Urinary bladder (tissue), 4 donors: ENCODE results near the gene RXRA. TPM values are rescaled to one million over a fixed set of nuclear protein-coding genes. Genes with fewer than 3 reads are reported as not detected.

Experiments used
- DNase-seq: peaks from one replicate; pipeline ENCODE4 v3.0.0-alpha.2; 2015; ENCODE audit errors: extremely low spot score
- H3K27ac ChIP-seq: one replicate; pipeline ENCODE4 v1.5.1; 2013; ENCODE audit warnings: low read depth, mild to moderate bottlenecking, moderate library complexity
- H3K36me3 ChIP-seq: one replicate; pipeline ENCODE4 v1.6.1; 2013; ENCODE audit warnings: mild to moderate bottlenecking, moderate library complexity; ENCODE audit not compliant: insufficient read depth
- H3K4me1 ChIP-seq: one replicate; pipeline ENCODE4 v1.6.1; 2013; ENCODE audit warnings: mild to moderate bottlenecking, moderate library complexity; ENCODE audit not compliant: insufficient read depth
- H3K4me3 ChIP-seq: one replicate; pipeline ENCODE4 v1.5.1; 2013; ENCODE audit warnings: low read depth, low read length
- WGBS: extraction: QIAGEN DNeasy Blood & Tissue Kit; methylation state at CpG from one replicate; pipeline ENCODE4 v1.1.7; 2013; 5-methylcytosine and 5-hydroxymethylcytosine counted together
- polyA plus RNA-seq: library from polyadenylated mRNA; stranded (reverse); fragments of 200-250 nt; gene quantifications from one replicate; pipeline ENCODE4 v1.2.3, GENCODE V29; 2013
- total RNA-seq: library from RNA; depleted of rRNA; stranded (reverse); fragments of >200 nt; gene quantifications from one replicate; pipeline ENCODE4 v1.2.3, GENCODE V29; 2014
- donor health status: healthy with polysubstance abuse.
- donor health status: healthy.

The RXRA gene
- total and polyA plus RNA-seq, 2 donors, result 19.7 to 70.6 TPM

GRCh38 chr9:134431095-134431494 is 104.8 kb downstream of the RXRA start:
- no peak for DNase-seq
- no peaks in the 10 kb centered on the region for H3K36me3 ChIP-seq
- no peaks in the 10 kb centered on the region for H3K4me1 ChIP-seq
- H3K4me3 ChIP-seq, result no peak overlapping the region
- no peak overlapping the region for H3K27ac ChIP-seq
- WGBS, result 72% methylated on average over 6 of the region's 6 CpGs

GRCh38 chr9:134431626-134432025 is 105.4 kb downstream of the RXRA start:
- WGBS, result 83% methylated on average over 16 of the region's 16 CpGs
- peak overlapping the region; percentile 73 for H3K27ac ChIP-seq
- H3K36me3 ChIP-seq, result no peaks in the 10 kb centered on the region
- no peaks in the 10 kb centered on the region for H3K4me1 ChIP-seq
- H3K4me3 ChIP-seq, result no peak overlapping the region
- DNase-seq, result no peak

- peaks cover 2% of the 10 kb centered on the region for H3K36me3 ChIP-seq
- H3K4me3 ChIP-seq, result no peak overlapping the region
- 70% methylated on average over 14 of the region's 14 CpGs for WGBS
- no peak for DNase-seq
- H3K4me1 ChIP-seq, result no peaks in the 10 kb centered on the region
- peak overlapping the region; percentile 73 for H3K27ac ChIP-seq
These were observed 106.2 kb downstream of the RXRA start for GRCh38 chr9:134432471-134432870.

GRCh38 chr9:134433101-134433500 is 106.8 kb downstream of the RXRA start:
- H3K4me3 ChIP-seq, result no peak overlapping the region
- no peaks in the 10 kb centered on the region for H3K4me1 ChIP-seq
- H3K27ac ChIP-seq, result peak overlapping the region; percentile 73
- 37% methylated on average over 14 of the region's 14 CpGs for WGBS
- no peak for DNase-seq
- H3K36me3 ChIP-seq, result peaks cover 2% of the 10 kb centered on the region

GRCh38 chr9:134433909-134434882 is 107.9 kb downstream of the RXRA start:
- no peak for DNase-seq
- Histone ChIP-seq H3K36me3 (peaks cover 2% of the 10 kb centered on the region), H3K4me1 (no peaks in the 10 kb centered on the region), H3K4me3 (no peak overlapping the region), H3K27ac (peak overlapping the region; percentile 70)
- 64% methylated on average over 30 of the region's 30 CpGs for WGBS

- WGBS, result 6% methylated on average over 17 of the region's 17 CpGs
- no peak overlapping the region for H3K4me3 ChIP-seq
- H3K4me1 ChIP-seq, result no peaks in the 10 kb centered on the region
- peaks cover 2% of the 10 kb centered on the region for H3K36me3 ChIP-seq
- peak; percentile 95 for DNase-seq
- H3K27ac ChIP-seq, result peak overlapping the region; percentile 69
These were observed 108.7 kb downstream of the RXRA start for GRCh38 chr9:134434894-134435506.

- 42% methylated on average over 17 of the region's 17 CpGs for WGBS
- peak overlapping the region; percentile 69 for H3K27ac ChIP-seq
- H3K4me1 ChIP-seq, result no peaks in the 10 kb centered on the region
- no peak overlapping the region for H3K4me3 ChIP-seq
- no peak for DNase-seq
- H3K36me3 ChIP-seq, result peaks cover 2% of the 10 kb centered on the region
These were observed 109.5 kb downstream of the RXRA start for GRCh38 chr9:134435550-134436378.

GRCh38 chr9:134436379-134436762 is 110.1 kb downstream of the RXRA start:
- 76% methylated on average over 12 of the region's 12 CpGs for WGBS
- Histone ChIP-seq H3K4me3 (no peak overlapping the region), H3K27ac (no peak overlapping the region), H3K4me1 (no peaks in the 10 kb centered on the region), H3K36me3 (peaks cover 2% of the 10 kb centered on the region)
- no peak for DNase-seq

GRCh38 chr9:134436911-134437310 is 110.7 kb downstream of the RXRA start:
- DNase-seq, result no peak
- WGBS, result 77% methylated on average over 13 of the region's 13 CpGs
- H3K27ac ChIP-seq, result no peak overlapping the region

GRCh38 chr9:134437403-134438194 is 111.3 kb downstream of the RXRA start:
- DNase-seq, result no peak
- WGBS, result 63% methylated on average over 31 of the region's 31 CpGs
- H3K4me1 ChIP-seq, result no peaks in the 10 kb centered on the region

More at GRCh38 chr9:134436911-134437310, 110.7 kb downstream of the RXRA start:
- Histone ChIP-seq H3K4me1 (no peaks in the 10 kb centered on the region), H3K4me3 (no peak overlapping the region), H3K36me3 (peaks cover 2% of the 10 kb centered on the region)

GRCh38 chr9:134438195-134438788 is 112.0 kb downstream of the RXRA start:
- no peak for DNase-seq
- 80% methylated on average over 19 of the region's 19 CpGs for WGBS
- Histone ChIP-seq H3K36me3 (peaks cover 2% of the 10 kb centered on the region), H3K27ac (no peak overlapping the region), H3K4me1 (no peaks in the 10 kb centered on the region), H3K4me3 (no peak overlapping the region)

More at GRCh38 chr9:134437403-134438194, 111.3 kb downstream of the RXRA start:
- Histone ChIP-seq H3K4me3 (no peak overlapping the region), H3K27ac (no peak overlapping the region), H3K36me3 (peaks cover 2% of the 10 kb centered on the region)

GRCh38 chr9:134439368-134439784 is 113.1 kb downstream of the RXRA start:
- no peak for DNase-seq
- no peak overlapping the region for H3K4me3 ChIP-seq

More at GRCh38 chr9:134439368-134439784, 113.1 kb downstream of the RXRA start:
- H3K36me3 ChIP-seq, result peaks cover 2% of the 10 kb centered on the region
- H3K27ac ChIP-seq, result no peak overlapping the region
- no peaks in the 10 kb centered on the region for H3K4me1 ChIP-seq
- WGBS, result 82% methylated on average over 23 of the region's 23 CpGs
